Measurements from ENCODE around the gene RFT1. TPM values are rescaled to one million over a fixed set of nuclear protein-coding genes. Genes with fewer than 3 reads are reported as not detected.

RFT1 gene
- total RNA-seq, 1 experiment from 2014 or later, result 35.7 TPM

GRCh38 chr3:53097887-53098286 is 32.3 kb downstream of the RFT1 start:
- POLR2A ChIA-PET, result no interaction called here
- no peak overlapping the region for H3K4me3 Mint-ChIP-seq (ENCODE audit: unreplicated experiment)

GRCh38 chr3:53092942-53093341 is 37.3 kb downstream of the RFT1 start:
- Histone ChIP-seq H3K4me1 (peaks cover 3% of the 10 kb centered on the region; the same call in 1 of the 2 replicates), H3K36me3 (ENCODE audit: control insufficient read depth, insufficient read depth, low read length) (peaks cover 6% of the 10 kb centered on the region), H3K27me3 (replicated peaks; ENCODE audit: control insufficient read depth, insufficient read depth, low read length) (no peaks in the 10 kb centered on the region), H3K9me3 (no peaks in the 10 kb centered on the region), H3K4me3 (ENCODE audit: low read depth, low read length) (no peak overlapping the region)
- DNase-seq, result peak in 1 of 2 experiments; percentile 29
- TF ChIP-seq, protein P1, sequence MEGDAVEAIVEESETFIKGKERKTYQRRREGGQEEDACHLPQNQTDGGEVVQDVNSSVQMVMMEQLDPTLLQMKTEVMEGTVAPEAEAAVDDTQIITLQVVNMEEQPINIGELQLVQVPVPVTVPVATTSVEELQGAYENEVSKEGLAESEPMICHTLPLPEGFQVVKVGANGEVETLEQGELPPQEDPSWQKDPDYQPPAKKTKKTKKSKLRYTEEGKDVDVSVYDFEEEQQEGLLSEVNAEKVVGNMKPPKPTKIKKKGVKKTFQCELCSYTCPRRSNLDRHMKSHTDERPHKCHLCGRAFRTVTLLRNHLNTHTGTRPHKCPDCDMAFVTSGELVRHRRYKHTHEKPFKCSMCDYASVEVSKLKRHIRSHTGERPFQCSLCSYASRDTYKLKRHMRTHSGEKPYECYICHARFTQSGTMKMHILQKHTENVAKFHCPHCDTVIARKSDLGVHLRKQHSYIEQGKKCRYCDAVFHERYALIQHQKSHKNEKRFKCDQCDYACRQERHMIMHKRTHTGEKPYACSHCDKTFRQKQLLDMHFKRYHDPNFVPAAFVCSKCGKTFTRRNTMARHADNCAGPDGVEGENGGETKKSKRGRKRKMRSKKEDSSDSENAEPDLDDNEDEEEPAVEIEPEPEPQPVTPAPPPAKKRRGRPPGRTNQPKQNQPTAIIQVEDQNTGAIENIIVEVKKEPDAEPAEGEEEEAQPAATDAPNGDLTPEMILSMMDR (IDR thresholded peaks at IDR 0.05; ENCODE audit: insufficient read depth in 1 of 2, low read depth in 1 of 2, low read length in 1 of 2, severe bottlenecking in 1 of 2, unreplicated experiment in 1 of 2), result no peak
- no peak overlapping the region for H3K4me3 Mint-ChIP-seq (ENCODE audit: unreplicated experiment)
- BruUV-seq (replicated peaks), result no TSS peak
- no peaks in the 10 kb centered on the region for H3K27me3 Mint-ChIP-seq (ENCODE audit: insufficient read depth, unreplicated experiment)
- peaks cover 5% of the 10 kb centered on the region for H3K36me3 Mint-ChIP-seq (ENCODE audit: insufficient read depth, unreplicated experiment)
- no peak overlapping the region for H3K27ac Mint-ChIP-seq (ENCODE audit: unreplicated experiment)
- H3K4me1 Mint-ChIP-seq (ENCODE audit: low read depth, unreplicated experiment), result no peaks in the 10 kb centered on the region
- intact Hi-C loops (cut with micrococcal nuclease; ENCODE audit: unreplicated experiment), result no loop called here
- H3K9me3 Mint-ChIP-seq (ENCODE audit: unreplicated experiment), result no peaks in the 10 kb centered on the region
- ChIA-PET CTCF (interaction anchor here (1.4 kb wide), 1 partner anchor 18 kb away, joined by 5 read pairs; no protein-coding TSS in a partner anchor), POLR2A (no interaction called here)

More at GRCh38 chr3:53097887-53098286, 32.3 kb downstream of the RFT1 start:
- CTCF ChIA-PET, result no interaction called here
- Histone ChIP-seq H3K9me3 (no peaks in the 10 kb centered on the region), H3K36me3 (ENCODE audit: control insufficient read depth, insufficient read depth, low read length) (no peaks in the 10 kb centered on the region), H3K4me3 (ENCODE audit: low read depth, low read length) (no peak overlapping the region), H3K4me1 (peaks cover 3% of the 10 kb centered on the region; the same call in 1 of the 2 replicates), H3K27me3 (replicated peaks; ENCODE audit: control insufficient read depth, insufficient read depth, low read length) (no peaks in the 10 kb centered on the region)
- no peak for DNase-seq
- intact Hi-C loops (cut with micrococcal nuclease; ENCODE audit: unreplicated experiment), result no loop called here
- no peaks in the 10 kb centered on the region for H3K27me3 Mint-ChIP-seq (ENCODE audit: insufficient read depth, unreplicated experiment)
- TF ChIP-seq, protein P1 (IDR thresholded peaks at IDR 0.05; ENCODE audit: insufficient read depth in 1 of 2, low read depth in 1 of 2, low read length in 1 of 2, severe bottlenecking in 1 of 2, unreplicated experiment in 1 of 2), result no peak
- peaks cover 10% of the 10 kb centered on the region for H3K36me3 Mint-ChIP-seq (ENCODE audit: insufficient read depth, unreplicated experiment)
- no TSS peak for BruUV-seq (replicated peaks)
- no peaks in the 10 kb centered on the region for H3K4me1 Mint-ChIP-seq (ENCODE audit: low read depth, unreplicated experiment)
- H3K27ac Mint-ChIP-seq (ENCODE audit: unreplicated experiment), result no peak overlapping the region
- no peaks in the 10 kb centered on the region for H3K9me3 Mint-ChIP-seq (ENCODE audit: unreplicated experiment)

DNA sequence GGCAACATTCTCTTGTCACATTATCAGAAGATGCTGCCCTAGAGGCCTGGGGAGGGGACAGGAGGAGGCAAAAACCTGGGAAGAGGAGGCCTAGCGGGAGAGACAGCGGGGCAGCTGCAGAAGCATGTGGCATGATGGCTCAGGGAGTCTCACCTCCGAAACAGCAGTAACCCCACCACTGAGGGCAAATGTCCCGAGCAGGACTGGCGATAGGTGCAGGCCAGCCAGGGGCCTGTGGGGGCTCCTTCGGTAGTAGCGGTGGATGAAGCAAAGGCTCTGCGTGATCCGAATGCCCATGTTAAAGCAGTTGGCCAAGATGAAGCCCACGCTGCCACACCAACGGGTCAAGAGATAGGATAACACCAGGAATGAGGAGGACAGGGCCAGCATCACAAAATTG is 38.0 kb downstream of the RFT1 start:
- no peak overlapping the region for H3K27ac Mint-ChIP-seq (ENCODE audit: unreplicated experiment)
- no peak for DNase-seq
- intact Hi-C loops (cut with micrococcal nuclease; ENCODE audit: unreplicated experiment), result no loop called here
- no peaks in the 10 kb centered on the region for H3K27me3 Mint-ChIP-seq (ENCODE audit: insufficient read depth, unreplicated experiment)
- Histone ChIP-seq H3K4me1 (peaks cover 3% of the 10 kb centered on the region; the same call in 1 of the 2 replicates), H3K36me3 (ENCODE audit: control insufficient read depth, insufficient read depth, low read length) (peaks cover 6% of the 10 kb centered on the region), H3K9me3 (no peaks in the 10 kb centered on the region), H3K27me3 (replicated peaks; ENCODE audit: control insufficient read depth, insufficient read depth, low read length) (no peaks in the 10 kb centered on the region), H3K4me3 (ENCODE audit: low read depth, low read length) (no peak overlapping the region)
- H3K4me3 Mint-ChIP-seq (ENCODE audit: unreplicated experiment), result no peak overlapping the region
- CTCF ChIA-PET, result no interaction called here
- H3K4me1 Mint-ChIP-seq (ENCODE audit: low read depth, unreplicated experiment), result no peaks in the 10 kb centered on the region
- BruUV-seq (replicated peaks), result no TSS peak
- TF ChIP-seq, protein P1 (IDR thresholded peaks at IDR 0.05; ENCODE audit: insufficient read depth in 1 of 2, low read depth in 1 of 2, low read length in 1 of 2, severe bottlenecking in 1 of 2, unreplicated experiment in 1 of 2), result no peak
- no peaks in the 10 kb centered on the region for H3K9me3 Mint-ChIP-seq (ENCODE audit: unreplicated experiment)
- POLR2A ChIA-PET, result no interaction called here
- peaks cover 2% of the 10 kb centered on the region for H3K36me3 Mint-ChIP-seq (ENCODE audit: insufficient read depth, unreplicated experiment)

All from Caco-2 (cell line).